ENCODE measurements around the gene LPP. TPM values are rescaled to one million over a fixed set of nuclear protein-coding genes. Genes with fewer than 3 reads are reported as not detected.

Gene LPP
- polyA plus RNA-seq, 1 experiment = 60.0 TPM

- ChIA-PET POLR2A (no interaction called here), CTCF (interaction anchor here (0.6 to 1.4 kb wide), 2 partner anchors 12 to 1277 kb away, joined by 3 read pairs; no protein-coding TSS in a partner anchor)
- DNase-seq (ENCODE audit: low read depth) = no peak
- no peak for TF ChIP-seq CTCF (IDR thresholded peaks at IDR 0.05; ENCODE audit: insufficient read depth, low read depth, low read length)
- no peak overlapping the region for H3K4me3 ChIP-seq (ENCODE audit: low read depth, low read length)
- H3K36me3 ChIP-seq (ENCODE audit: control insufficient read depth, insufficient read depth, low read length) = no peaks in the 10 kb centered on the region
- H3K27me3 ChIP-seq (ENCODE audit: control insufficient read depth, insufficient read depth, low read length) = no peaks in the 10 kb centered on the region
Observed at GRCh38 chr3:188658606-188659005, 504.6 kb downstream of the LPP start.

- DNase-seq (ENCODE audit: low read depth) = no peak
- no peak overlapping the region for H3K4me3 ChIP-seq (ENCODE audit: low read depth, low read length)
- H3K27me3 ChIP-seq (ENCODE audit: control insufficient read depth, insufficient read depth, low read length) = no peaks in the 10 kb centered on the region
- ChIA-PET POLR2A (no interaction called here), CTCF (interaction anchor here (1.4 kb wide), 1 partner anchor 13 kb away, joined by 3 read pairs; no protein-coding TSS in a partner anchor)
- no peaks in the 10 kb centered on the region for H3K36me3 ChIP-seq (ENCODE audit: control insufficient read depth, insufficient read depth, low read length)
- no peak for TF ChIP-seq CTCF (IDR thresholded peaks at IDR 0.05; ENCODE audit: insufficient read depth, low read depth, low read length)
Observed at GRCh38 chr3:188659449-188660090, 505.6 kb downstream of the LPP start.

- ChIA-PET POLR2A (no interaction called here), CTCF (no interaction called here)
- Histone ChIP-seq H3K4me3 (ENCODE audit: low read depth, low read length) (no peak overlapping the region), H3K36me3 (ENCODE audit: control insufficient read depth, insufficient read depth, low read length) (no peaks in the 10 kb centered on the region), H3K27me3 (ENCODE audit: control insufficient read depth, insufficient read depth, low read length) (no peaks in the 10 kb centered on the region)
- no peak for DNase-seq (ENCODE audit: low read depth)
- TF ChIP-seq CTCF (IDR thresholded peaks at IDR 0.05; ENCODE audit: insufficient read depth, low read depth, low read length) = no peak
Observed at GRCh38 chr3:188660415-188660814, 506.5 kb downstream of the LPP start.

GRCh38 chr3:188661806-188662205 lies 507.8 kb downstream of the LPP start:
- H3K4me3 ChIP-seq (ENCODE audit: low read depth, low read length) = no peak overlapping the region
- CTCF ChIA-PET = interaction anchor here (1.2 to 3.0 kb wide), 3 partner anchors 11 to 921 kb away, joined by 4 to 10 read pairs (median 8); no protein-coding TSS in a partner anchor
- H3K36me3 ChIP-seq (ENCODE audit: control insufficient read depth, insufficient read depth, low read length) = no peaks in the 10 kb centered on the region

GRCh38 chr3:188662214-188662613 lies 508.3 kb downstream of the LPP start:
- POLR2A ChIA-PET = no interaction called here
- no peak for DNase-seq (ENCODE audit: low read depth)
- Histone ChIP-seq H3K36me3 (ENCODE audit: control insufficient read depth, insufficient read depth, low read length) (no peaks in the 10 kb centered on the region), H3K27me3 (ENCODE audit: control insufficient read depth, insufficient read depth, low read length) (no peaks in the 10 kb centered on the region), H3K4me3 (ENCODE audit: low read depth, low read length) (no peak overlapping the region)
- CTCF ChIA-PET = interaction anchor here (1.2 to 3.0 kb wide), 3 partner anchors 11 to 922 kb away, joined by 4 to 10 read pairs (median 8); no protein-coding TSS in a partner anchor
- TF ChIP-seq CTCF (IDR thresholded peaks at IDR 0.05; ENCODE audit: insufficient read depth, low read depth, low read length) = no peak

More at GRCh38 chr3:188661806-188662205, 507.8 kb downstream of the LPP start:
- DNase-seq (ENCODE audit: low read depth) = no peak
- no peak for TF ChIP-seq CTCF (IDR thresholded peaks at IDR 0.05; ENCODE audit: insufficient read depth, low read depth, low read length)
- POLR2A ChIA-PET = no interaction called here
- no peaks in the 10 kb centered on the region for H3K27me3 ChIP-seq (ENCODE audit: control insufficient read depth, insufficient read depth, low read length)
